Subcutaneous abdominal adipose tissue (tissue), 5 donors: Measurements from ENCODE around the gene MYB.

Source experiments
- H3K27ac ChIP-seq: one replicate; pipeline ENCODE4 v1.7.0; 2013; ENCODE audit warnings: low read depth, mild to moderate bottlenecking, inconsistent platforms, low read length, moderate library complexity
- H3K27me3 ChIP-seq, 5 donors: one replicate each; pipeline ENCODE4 v1.7.0; 2013; ENCODE audit warnings: low read length in 5 of 5, inconsistent platforms in 1 of 5; ENCODE audit not compliant: control insufficient read depth in 5 of 5, insufficient read depth in 4 of 5
- H3K36me3 ChIP-seq, 5 donors: one replicate each; pipeline ENCODE4 v1.7.0; 2013; ENCODE audit warnings: low read length in 5 of 5; ENCODE audit not compliant: control insufficient read depth in 5 of 5, insufficient read depth in 5 of 5
- H3K4me1 ChIP-seq, 5 donors: one replicate each; pipeline ENCODE4 v1.7.0; 2013; ENCODE audit warnings: low read length in 5 of 5, mild to moderate bottlenecking in 3 of 5, moderate library complexity in 1 of 5; ENCODE audit not compliant: control insufficient read depth in 5 of 5, insufficient read depth in 5 of 5
- H3K4me3 ChIP-seq, 5 donors: one replicate each; pipeline ENCODE4 v1.7.0; 2013; ENCODE audit warnings: low read length in 5 of 5, low read depth in 1 of 5
- H3K9ac ChIP-seq, 5 donors: one replicate each; pipeline ENCODE4 v1.7.0; 2013; ENCODE audit warnings: low read length in 5 of 5, mild to moderate bottlenecking in 4 of 5, moderate library complexity in 3 of 5
- H3K9me3 ChIP-seq, 5 donors: one replicate each; pipeline ENCODE4 v1.7.0; 2013; ENCODE audit warnings: low read length in 5 of 5; ENCODE audit not compliant: control insufficient read depth in 5 of 5
- donor health status: healthy.
- donor health status: healthy.
- donor health status: healthy.
- donor health status: healthy.
- donor health status: healthy.

MYB gene

GRCh38 chr6:135215563-135215962, 34.5 kb downstream of the MYB start:
- no peaks in the 10 kb centered on the region for H3K4me1 ChIP-seq
- no peak overlapping the region for H3K9ac ChIP-seq
- no peaks in the 10 kb centered on the region for H3K36me3 ChIP-seq
- no peak overlapping the region for H3K4me3 ChIP-seq
- no peak overlapping the region for H3K27ac ChIP-seq
- no peaks in the 10 kb centered on the region for H3K9me3 ChIP-seq
- no peaks in the 10 kb centered on the region for H3K27me3 ChIP-seq

GRCh38 chr6:135217663-135218062, 36.6 kb downstream of the MYB start:
- no peak overlapping the region for H3K4me3 ChIP-seq
- H3K4me1 ChIP-seq: no peaks in the 10 kb centered on the region
- H3K9me3 ChIP-seq: no peaks in the 10 kb centered on the region
- no peaks in the 10 kb centered on the region for H3K27me3 ChIP-seq
- H3K36me3 ChIP-seq: no peaks in the 10 kb centered on the region
- no peak overlapping the region for H3K27ac ChIP-seq
- no peak overlapping the region for H3K9ac ChIP-seq

- no peaks in the 10 kb centered on the region for H3K36me3 ChIP-seq
- no peaks in the 10 kb centered on the region for H3K4me1 ChIP-seq
- no peaks in the 10 kb centered on the region for H3K27me3 ChIP-seq
- H3K4me3 ChIP-seq: no peak overlapping the region
- no peak overlapping the region for H3K27ac ChIP-seq
- H3K9me3 ChIP-seq: no peaks in the 10 kb centered on the region
- no peak overlapping the region for H3K9ac ChIP-seq
Measured at GRCh38 chr6:135219346-135219745, 38.2 kb downstream of the MYB start.

GRCh38 chr6:135221042-135221441, 39.9 kb downstream of the MYB start:
- H3K27me3 ChIP-seq: no peaks in the 10 kb centered on the region
- H3K4me1 ChIP-seq: no peaks in the 10 kb centered on the region
- no peaks in the 10 kb centered on the region for H3K36me3 ChIP-seq
- no peaks in the 10 kb centered on the region for H3K9me3 ChIP-seq
- no peak overlapping the region for H3K27ac ChIP-seq
- no peak overlapping the region for H3K4me3 ChIP-seq
- H3K9ac ChIP-seq: no peak overlapping the region

- no peak overlapping the region for H3K9ac ChIP-seq
- no peak overlapping the region for H3K4me3 ChIP-seq
- H3K27ac ChIP-seq: no peak overlapping the region
- H3K36me3 ChIP-seq: no peaks in the 10 kb centered on the region
- H3K4me1 ChIP-seq: no peaks in the 10 kb centered on the region
- no peaks in the 10 kb centered on the region for H3K27me3 ChIP-seq
- H3K9me3 ChIP-seq: no peaks in the 10 kb centered on the region
Measured at GRCh38 chr6:135221505-135221904, 40.4 kb downstream of the MYB start.

- H3K9me3 ChIP-seq: no peaks in the 10 kb centered on the region
- no peak overlapping the region for H3K9ac ChIP-seq
- H3K27ac ChIP-seq: no peak overlapping the region
- no peak overlapping the region for H3K4me3 ChIP-seq
- H3K27me3 ChIP-seq: no peaks in the 10 kb centered on the region
- no peaks in the 10 kb centered on the region for H3K36me3 ChIP-seq
- no peaks in the 10 kb centered on the region for H3K4me1 ChIP-seq
Measured at GRCh38 chr6:135222623-135223022, 41.5 kb downstream of the MYB start.

GRCh38 chr6:135224037-135224647, 43.0 kb downstream of the MYB start:
- Histone ChIP-seq H3K36me3 (no peaks in the 10 kb centered on the region), H3K9me3 (no peaks in the 10 kb centered on the region), H3K27me3 (no peaks in the 10 kb centered on the region), H3K27ac (no peak overlapping the region), H3K9ac (no peak overlapping the region), H3K4me1 (no peaks in the 10 kb centered on the region), H3K4me3 (no peak overlapping the region)

- no peak overlapping the region for H3K9ac ChIP-seq
- no peaks in the 10 kb centered on the region for H3K4me1 ChIP-seq
- H3K27ac ChIP-seq: no peak overlapping the region
- no peaks in the 10 kb centered on the region for H3K27me3 ChIP-seq
- no peaks in the 10 kb centered on the region for H3K36me3 ChIP-seq
- no peaks in the 10 kb centered on the region for H3K9me3 ChIP-seq
- H3K4me3 ChIP-seq: no peak overlapping the region
Measured at GRCh38 chr6:135225911-135226310, 44.8 kb downstream of the MYB start.

- no peak overlapping the region for H3K9ac ChIP-seq
- no peaks in the 10 kb centered on the region for H3K4me1 ChIP-seq
- no peaks in the 10 kb centered on the region for H3K36me3 ChIP-seq
- H3K4me3 ChIP-seq: no peak overlapping the region
- no peaks in the 10 kb centered on the region for H3K9me3 ChIP-seq
- H3K27me3 ChIP-seq: no peaks in the 10 kb centered on the region
- H3K27ac ChIP-seq: no peak overlapping the region
Measured at GRCh38 chr6:135226537-135226936, 45.4 kb downstream of the MYB start.

GRCh38 chr6:135227349-135227748, 46.2 kb downstream of the MYB start:
- no peaks in the 10 kb centered on the region for H3K4me1 ChIP-seq
- H3K9ac ChIP-seq: no peak overlapping the region
- no peaks in the 10 kb centered on the region for H3K9me3 ChIP-seq
- H3K36me3 ChIP-seq: no peaks in the 10 kb centered on the region
- H3K27me3 ChIP-seq: no peaks in the 10 kb centered on the region
- no peak overlapping the region for H3K4me3 ChIP-seq
- H3K27ac ChIP-seq: no peak overlapping the region

- Histone ChIP-seq H3K4me1 (no peaks in the 10 kb centered on the region), H3K9ac (no peak overlapping the region), H3K9me3 (no peaks in the 10 kb centered on the region), H3K27ac (no peak overlapping the region), H3K27me3 (no peaks in the 10 kb centered on the region), H3K36me3 (no peaks in the 10 kb centered on the region), H3K4me3 (no peak overlapping the region)
Measured at GRCh38 chr6:135227758-135228157, 46.6 kb downstream of the MYB start.
